ENCODE measurements around the gene ACOXL.

ACOXL gene

GRCh38 chr2:110740747-110741349 lies 8.5 kb downstream of the ACOXL start:
- no peak for DNase-seq
- Histone ChIP-seq H3K4me1 (no peaks in the 10 kb centered on the region), H3K27me3 (no peaks in the 10 kb centered on the region), H3K9me3 (no peaks in the 10 kb centered on the region), H3K4me3 (ENCODE audit: low read depth, low read length) (no peak overlapping the region), H3K36me3 (no peaks in the 10 kb centered on the region)
- no peak for TF ChIP-seq CTCF (IDR thresholded peaks at IDR 0.05; ENCODE audit: low read depth, low read length)

GRCh38 chr2:110741491-110741980 lies 9.2 kb downstream of the ACOXL start:
- DNase-seq = no peak
- no peak for TF ChIP-seq CTCF (IDR thresholded peaks at IDR 0.05; ENCODE audit: low read depth, low read length)
- H3K36me3 ChIP-seq = no peaks in the 10 kb centered on the region
- H3K27me3 ChIP-seq = no peaks in the 10 kb centered on the region
- H3K4me3 ChIP-seq (ENCODE audit: low read depth, low read length) = no peak overlapping the region
- H3K4me1 ChIP-seq = no peaks in the 10 kb centered on the region
- no peaks in the 10 kb centered on the region for H3K9me3 ChIP-seq

- DNase-seq = no peak
- no peaks in the 10 kb centered on the region for H3K36me3 ChIP-seq
- H3K4me3 ChIP-seq (ENCODE audit: low read depth, low read length) = no peak overlapping the region
- no peaks in the 10 kb centered on the region for H3K4me1 ChIP-seq
- H3K9me3 ChIP-seq = no peaks in the 10 kb centered on the region
- no peaks in the 10 kb centered on the region for H3K27me3 ChIP-seq
- no peak for TF ChIP-seq CTCF (IDR thresholded peaks at IDR 0.05; ENCODE audit: low read depth, low read length)
Observed at GRCh38 chr2:110742412-110742811, 10.0 kb downstream of the ACOXL start.

GRCh38 chr2:110743600-110743999 lies 11.2 kb downstream of the ACOXL start:
- no peak overlapping the region for H3K4me3 ChIP-seq (ENCODE audit: low read depth, low read length)
- no peaks in the 10 kb centered on the region for H3K9me3 ChIP-seq
- H3K4me1 ChIP-seq = no peaks in the 10 kb centered on the region
- no peak for TF ChIP-seq CTCF (IDR thresholded peaks at IDR 0.05; ENCODE audit: low read depth, low read length)
- H3K27me3 ChIP-seq = peaks cover 7% of the 10 kb centered on the region; the same call in 1 of the 2 replicates
- DNase-seq = no peak
- no peaks in the 10 kb centered on the region for H3K36me3 ChIP-seq

GRCh38 chr2:110744429-110744828 lies 12.1 kb downstream of the ACOXL start:
- peaks cover 11% of the 10 kb centered on the region; the same call in 1 of the 2 replicates for H3K27me3 ChIP-seq
- DNase-seq = no peak
- no peaks in the 10 kb centered on the region for H3K9me3 ChIP-seq
- H3K4me1 ChIP-seq = no peaks in the 10 kb centered on the region
- no peak for TF ChIP-seq CTCF (IDR thresholded peaks at IDR 0.05; ENCODE audit: low read depth, low read length)
- H3K4me3 ChIP-seq (ENCODE audit: low read depth, low read length) = no peak overlapping the region
- H3K36me3 ChIP-seq = no peaks in the 10 kb centered on the region

GRCh38 chr2:110745048-110745447 lies 12.7 kb downstream of the ACOXL start:
- Histone ChIP-seq H3K9me3 (no peaks in the 10 kb centered on the region), H3K27me3 (peaks cover 11% of the 10 kb centered on the region; the same call in 1 of the 2 replicates), H3K4me3 (ENCODE audit: low read depth, low read length) (no peak overlapping the region), H3K4me1 (no peaks in the 10 kb centered on the region), H3K36me3 (no peaks in the 10 kb centered on the region)
- no peak for DNase-seq
- no peak for TF ChIP-seq CTCF (IDR thresholded peaks at IDR 0.05; ENCODE audit: low read depth, low read length)
